Right ventricle myocardium superior (tissue), 1 donor: ENCODE results near the gene TUNAR. TPM values are rescaled to one million over a fixed set of nuclear protein-coding genes. Genes with fewer than 3 reads are reported as not detected.

Experiments
- ATAC-seq: fragments of 200-7000 bp; cut with Tn5 transposase; one replicate; pipeline ENCODE4 v1.9.1; 2020; ENCODE audit warnings: mild to moderate bottlenecking; ENCODE audit not compliant: poor library complexity
- DNase-seq: peaks from one replicate; pipeline ENCODE4 v3.0.0-alpha.2; 2020
- intact Hi-C: fragments of 100-400 bp; cut with DNase I; formaldehyde crosslinking; loops from one replicate; pipeline ENCODE4 v1.11.2; 2022
- long read RNA-seq: library from polyadenylated mRNA; unstranded; transcript quantifications from one replicate; pipeline ENCODE4 v2.0.0, GENCODE V29; 2021
- total RNA-seq: library from RNA; stranded (reverse); fragmentation: NEBNext Ultra II Directional; extraction: Animal tissue kit (Norgen Biotek cat#: 25700); gene quantifications from one replicate; pipeline ENCODE4 v1.2.1, GENCODE V29; 2021
- donor health status: DM: no; HTN: yes; CAD: no; lungs with severe emphysema.

The TUNAR gene
- not detected for total RNA-seq
- long read RNA-seq: 0 reads

GRCh38 chr14:95876761-95877538 is at the start of gene TUNAR:
Gene TUNAR (plus strand): TSS chr14:95876832.
- intact Hi-C loops: no loop called here
- no peak for DNase-seq
- no peak for ATAC-seq

- intact Hi-C loops: no loop called here
- ATAC-seq: no peak
- no peak for DNase-seq
Measured at GRCh38 chr14:95828649-95829265, 47.9 kb upstream of the TUNAR start.

GRCh38 chr14:95829321-95829720 is 47.3 kb upstream of the TUNAR start:
- DNase-seq (no peak), ATAC-seq (no peak)
- intact Hi-C loops: no loop called here

- no peak for ATAC-seq
- DNase-seq: no peak
- intact Hi-C loops: no loop called here
Measured at GRCh38 chr14:95830386-95830785, 46.2 kb upstream of the TUNAR start.

GRCh38 chr14:95831041-95831440 is 45.6 kb upstream of the TUNAR start:
- ATAC-seq (no peak), DNase-seq (no peak)
- intact Hi-C loops: no loop called here

- ATAC-seq (no peak), DNase-seq (no peak)
- intact Hi-C loops: no loop called here
Measured at GRCh38 chr14:95831468-95831867, 45.2 kb upstream of the TUNAR start.

GRCh38 chr14:95832012-95832411 is 44.6 kb upstream of the TUNAR start:
- ATAC-seq (no peak), DNase-seq (no peak)
- intact Hi-C loops: no loop called here

- no peak for DNase-seq
- no peak for ATAC-seq
- intact Hi-C loops: no loop called here
Measured at GRCh38 chr14:95833429-95833828, 43.2 kb upstream of the TUNAR start.

GRCh38 chr14:95834496-95834895 is 42.1 kb upstream of the TUNAR start:
- ATAC-seq: no peak
- intact Hi-C loops: no loop called here
- DNase-seq: no peak

- DNase-seq: no peak
- no peak for ATAC-seq
- intact Hi-C loops: no loop called here
Measured at GRCh38 chr14:95835121-95835730, 41.4 kb upstream of the TUNAR start.

GRCh38 chr14:95838862-95839261 is 37.8 kb upstream of the TUNAR start:
- DNase-seq: no peak
- intact Hi-C loops: no loop called here
- no peak for ATAC-seq

GRCh38 chr14:95840094-95840700 is 36.4 kb upstream of the TUNAR start:
- ATAC-seq (no peak), DNase-seq (no peak)
- intact Hi-C loops: no loop called here

- ATAC-seq (no peak), DNase-seq (no peak)
- intact Hi-C loops: no loop called here
Measured at GRCh38 chr14:95841668-95842067, 35.0 kb upstream of the TUNAR start.

- intact Hi-C loops: no loop called here
- no peak for ATAC-seq
- no peak for DNase-seq
Measured at GRCh38 chr14:95849761-95850160, 26.9 kb upstream of the TUNAR start.

GRCh38 chr14:95850429-95850828 is 26.2 kb upstream of the TUNAR start:
- ATAC-seq: no peak
- intact Hi-C loops: no loop called here
- DNase-seq: no peak

GRCh38 chr14:95855606-95856005 is 21.0 kb upstream of the TUNAR start:
- intact Hi-C loops: no loop called here
- ATAC-seq: no peak
- no peak for DNase-seq

GRCh38 chr14:95857275-95857674 is 19.4 kb upstream of the TUNAR start:
- intact Hi-C loops: no loop called here
- no peak for ATAC-seq
- DNase-seq: no peak

GRCh38 chr14:95858893-95859292 is 17.7 kb upstream of the TUNAR start:
- no peak for ATAC-seq
- intact Hi-C loops: no loop called here
- no peak for DNase-seq

- ATAC-seq (no peak), DNase-seq (no peak)
- intact Hi-C loops: no loop called here
Measured at GRCh38 chr14:95862243-95862642, 14.4 kb upstream of the TUNAR start.

- intact Hi-C loops: no loop called here
- DNase-seq: no peak
- no peak for ATAC-seq
Measured at GRCh38 chr14:95863295-95863694, 13.3 kb upstream of the TUNAR start.
